Hepatocyte (in vitro differentiated cells): ENCODE measurements around the gene TPSAB1.
"Not testable (repeated sequence)": the region's sequence is repeated elsewhere in the genome, so short reads cannot be mapped to it uniquely, and the experiment has no call there.

Experiments
- CTCF ChIP-seq: fragments of 200-600 bp; sonication (generic); IDR thresholded peaks from 2 replicates; pipeline ENCODE4 v1.5.1; 2016; ENCODE audit warnings: antibody characterized with exemption, mild to moderate bottlenecking; ENCODE audit not compliant: poor library complexity
- EZH2 ChIP-seq: fragments of 200-600 bp; sonication (generic); IDR thresholded peaks from 2 replicates; pipeline ENCODE4 v1.6.1; 2016; ENCODE audit warnings: antibody characterized with exemption, mild to moderate bottlenecking, borderline replicate concordance
- EZH2phosphoT487 ChIP-seq: fragments of 200-600 bp; sonication (generic); IDR thresholded peaks from one replicate; pipeline ENCODE4 v1.6.1; 2018; ENCODE audit warnings: antibody characterized with exemption, mild to moderate bottlenecking, low read depth, moderate library complexity; ENCODE audit not compliant: unreplicated experiment, severe bottlenecking

- TF ChIP-seq CTCF, EZH2, EZH2phosphoT487: not testable (repeated sequence)
Measured at GRCh38 chr16:1228227-1228626, 12.3 kb upstream of the TPSAB1 start.
